D721Med (cell line): Measurements from ENCODE around the gene IFIT3.
"Not testable (repeated sequence)": the region's sequence is repeated elsewhere in the genome, so short reads cannot be mapped to it uniquely, and the experiment has no call there.

Experiments used
- DNase-seq: peaks from one replicate; pipeline ENCODE4 v3.0.0; 2011; ENCODE audit warnings: low spot score; ENCODE audit not compliant: insufficient read length
- FAIRE-seq: peaks from 2 replicates; lab custom pipeline; 2011; peaks lifted over from hg19 to GRCh38; lab: Jason Lieb, UNC
- CTCF ChIP-seq: IDR thresholded peaks from 2 replicates; pipeline ENCODE4 v1.5.1; 2012; ENCODE audit warnings: mild to moderate bottlenecking, control low read depth; ENCODE audit not compliant: insufficient read depth; ENCODE audit errors: missing control alignments

The IFIT3 gene

GRCh38 chr10:89330537-89331212 is 2.9 kb downstream of the IFIT3 start:
- FAIRE-seq = no peak
- no peak for DNase-seq
- no peak for TF ChIP-seq CTCF

- not testable (repeated sequence) for FAIRE-seq, DNase-seq
Observed at GRCh38 chr10:89331487-89332122, 3.8 kb downstream of the IFIT3 start.

- TF ChIP-seq CTCF = no peak
- FAIRE-seq = no peak
- DNase-seq = no peak
Observed at GRCh38 chr10:89332123-89332633, 4.4 kb downstream of the IFIT3 start.

GRCh38 chr10:89335226-89335625 is 7.4 kb downstream of the IFIT3 start:
- no peak for TF ChIP-seq CTCF
- FAIRE-seq (no peak), DNase-seq (no peak)

- no peak for TF ChIP-seq CTCF
- DNase-seq = no peak
- FAIRE-seq = no peak
Observed at GRCh38 chr10:89336241-89336640, 8.4 kb downstream of the IFIT3 start.

GRCh38 chr10:89337484-89337883 is 9.7 kb downstream of the IFIT3 start:
- no peak for FAIRE-seq
- TF ChIP-seq CTCF = no peak
- DNase-seq = no peak

GRCh38 chr10:89338713-89339112 is 10.9 kb downstream of the IFIT3 start:
- DNase-seq (no peak), FAIRE-seq (no peak)
- TF ChIP-seq CTCF = no peak
